HG02678 (cell line): Measurements from ENCODE around the gene RSAD1.
A peak's percentile ranks its signal among the peaks of the same experiment; 100 is the strongest.

Experiments
- ATAC-seq: cut with Tn5 transposase; IDR thresholded peaks from one replicate; pipeline ENCODE4 v1.9.1; 2021; ENCODE audit warnings: mild to moderate bottlenecking, moderate library complexity; ENCODE audit not compliant: unreplicated experiment

The RSAD1 gene

DNA sequence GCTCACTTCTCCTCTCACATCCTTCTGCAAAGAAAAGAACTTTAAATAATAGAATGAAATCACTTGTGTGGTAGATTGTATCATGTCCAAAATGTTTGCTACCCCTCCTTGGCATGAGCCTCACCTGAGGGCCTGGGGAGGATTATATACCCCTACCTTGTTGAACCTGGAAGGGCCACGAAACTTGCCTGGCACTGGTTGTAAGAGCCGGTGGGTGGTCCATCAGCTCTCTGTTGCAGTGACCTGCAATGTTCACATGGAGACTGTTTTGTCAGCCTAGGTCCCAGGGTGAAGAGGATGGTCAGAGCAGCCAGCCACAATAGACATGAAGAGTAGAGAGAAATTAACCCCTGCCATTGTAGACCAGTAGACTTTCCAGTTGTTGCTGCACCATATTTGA lies 10.2 kb downstream of the RSAD1 start:
- ATAC-seq: no peak

DNA sequence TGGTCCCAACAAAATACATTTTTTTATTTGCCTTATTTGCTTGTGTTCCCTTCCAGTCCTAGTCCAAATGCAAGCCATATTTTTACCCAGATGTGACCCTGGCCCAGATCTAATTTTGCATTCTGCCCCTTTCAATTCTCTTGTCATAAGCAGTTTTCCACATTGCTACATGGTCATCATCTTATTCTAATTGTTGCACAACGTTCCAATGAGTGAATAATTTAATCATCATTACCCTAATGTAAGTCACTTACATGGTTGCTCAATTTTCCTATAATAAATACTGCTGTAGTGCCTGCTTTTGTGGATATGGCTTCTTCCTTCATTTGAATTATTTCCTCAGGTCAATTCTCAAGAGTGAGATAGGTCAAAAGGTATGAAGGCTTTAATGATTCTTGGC lies 12.8 kb downstream of the RSAD1 start:
- ATAC-seq: no peak

DNA sequence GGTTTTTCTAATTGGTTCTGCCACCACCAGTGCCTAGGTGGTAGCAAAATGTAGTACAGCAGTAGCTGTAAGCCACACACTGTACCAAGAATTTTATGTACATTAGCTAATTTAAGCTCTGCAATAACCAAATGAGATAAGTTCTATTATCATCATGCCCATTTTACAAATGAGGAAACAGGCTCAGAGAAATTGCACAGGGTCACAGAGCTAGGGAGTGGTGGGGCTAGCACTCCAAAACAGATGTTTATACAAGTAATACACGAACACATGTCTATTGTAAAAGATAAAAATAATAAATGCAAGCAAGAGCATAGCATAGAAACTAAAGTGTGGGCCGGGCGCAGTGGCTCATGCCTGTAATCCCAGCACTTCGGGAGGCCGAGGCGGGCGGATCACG lies 13.6 kb downstream of the RSAD1 start:
- no peak for ATAC-seq

DNA sequence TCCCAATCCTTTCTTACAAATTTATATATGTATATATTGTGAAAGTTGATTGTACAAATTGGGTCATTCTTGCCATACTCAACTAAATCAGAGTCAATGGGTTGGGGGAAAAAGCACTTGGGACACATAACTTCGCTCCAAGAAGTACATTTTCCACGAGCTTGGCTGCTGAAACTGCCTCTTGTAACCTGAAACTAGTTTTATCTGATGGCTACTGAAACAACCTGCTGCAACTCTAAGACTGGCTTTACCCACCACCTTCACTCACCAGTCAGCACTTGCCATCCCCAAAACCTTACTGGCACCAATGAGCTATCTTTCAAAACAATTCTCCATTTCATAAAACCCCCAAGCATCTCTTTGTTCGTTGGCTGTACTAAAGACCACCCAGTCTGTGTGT lies 15.1 kb downstream of the RSAD1 start:
- ATAC-seq: no peak

DNA sequence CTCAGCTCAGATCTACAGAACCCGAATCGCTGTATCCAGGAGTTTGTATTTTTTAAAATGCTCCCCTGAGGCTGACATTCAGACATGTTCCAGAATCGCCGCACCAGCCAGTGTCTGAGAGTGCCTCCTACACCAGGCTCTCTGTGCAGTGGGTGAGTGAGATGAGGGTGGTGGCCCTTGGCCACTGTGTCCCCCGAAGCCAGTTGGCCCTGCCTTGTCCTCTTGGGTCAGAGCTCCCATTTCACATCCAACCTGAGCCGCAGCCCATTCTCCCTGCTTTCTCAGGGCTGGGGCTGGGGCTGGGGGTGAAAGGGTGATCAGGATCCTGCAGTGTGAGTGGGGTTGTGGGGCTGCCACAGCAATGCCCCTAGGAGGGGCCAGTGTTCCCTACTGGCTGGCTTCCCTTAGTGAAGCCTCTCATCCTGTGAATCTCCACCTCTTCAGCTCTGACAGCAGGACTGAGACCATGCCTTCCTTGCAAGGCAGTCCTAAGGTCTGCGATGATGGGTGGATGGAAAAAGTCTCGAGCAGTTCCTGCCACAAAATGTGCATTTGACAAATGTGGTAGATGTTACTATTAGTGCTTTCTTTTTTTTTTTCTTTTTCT lies 16.7 kb downstream of the RSAD1 start:
- ATAC-seq: no peak

DNA sequence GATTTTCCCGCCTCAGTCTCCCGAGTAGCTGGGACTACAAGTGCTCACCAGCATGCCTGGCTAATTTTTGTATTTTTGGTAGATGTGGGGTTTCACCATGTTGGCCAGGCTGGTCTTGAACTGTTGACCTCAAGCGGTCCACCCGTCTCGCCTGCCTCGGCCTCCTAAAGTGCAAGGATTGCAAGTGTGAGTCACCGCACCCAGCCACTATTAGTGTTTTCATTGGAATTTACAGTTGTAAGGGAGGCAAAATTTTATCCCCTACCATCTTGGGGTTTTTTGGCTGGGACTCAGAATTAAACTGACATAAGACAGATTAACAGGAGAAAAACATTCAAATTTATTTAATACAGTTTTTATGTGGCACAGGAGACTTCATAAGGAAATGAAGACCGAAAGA lies 17.3 kb downstream of the RSAD1 start:
- no peak for ATAC-seq

DNA sequence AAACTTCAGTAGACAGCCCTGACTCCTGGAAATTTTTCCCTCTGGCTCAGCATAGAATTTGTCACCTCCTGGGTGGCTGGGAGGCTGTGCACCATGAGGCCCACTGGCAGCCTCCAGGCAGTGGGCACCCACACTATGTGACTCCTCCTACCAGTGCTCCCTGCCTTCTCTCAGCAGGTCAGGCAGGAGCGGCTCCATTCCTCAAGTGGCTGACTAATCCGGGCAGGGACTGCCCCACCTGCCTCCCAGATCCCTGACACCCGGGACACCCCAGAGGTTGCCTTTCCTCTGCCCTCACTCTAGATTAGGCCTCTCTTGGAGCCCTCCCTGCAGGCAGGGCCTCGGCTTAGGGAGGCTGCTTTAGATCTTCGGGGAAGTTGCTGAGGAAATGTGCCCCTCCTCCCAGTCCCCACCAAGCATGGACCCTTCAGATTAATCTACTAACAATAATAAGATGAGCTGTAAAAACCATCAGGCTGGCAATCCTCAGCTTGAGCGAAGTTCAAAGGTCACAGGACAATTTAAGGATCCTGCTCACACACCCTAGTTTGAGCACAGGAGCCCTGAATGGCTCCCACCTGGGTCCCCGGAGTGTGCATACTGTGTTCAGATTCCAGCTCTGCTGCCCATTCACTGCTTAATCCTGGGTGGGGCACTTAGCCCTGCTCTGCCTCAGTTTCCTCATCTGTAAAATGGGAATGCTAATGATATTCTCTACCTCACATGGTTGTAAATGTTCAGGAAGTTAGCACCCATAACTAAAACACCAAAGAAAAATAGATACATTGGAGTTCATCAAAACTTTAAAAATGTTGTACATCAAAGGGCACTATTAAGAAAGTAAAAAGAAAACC lies 19.6 kb downstream of the RSAD1 start:
- ATAC-seq: no peak

DNA sequence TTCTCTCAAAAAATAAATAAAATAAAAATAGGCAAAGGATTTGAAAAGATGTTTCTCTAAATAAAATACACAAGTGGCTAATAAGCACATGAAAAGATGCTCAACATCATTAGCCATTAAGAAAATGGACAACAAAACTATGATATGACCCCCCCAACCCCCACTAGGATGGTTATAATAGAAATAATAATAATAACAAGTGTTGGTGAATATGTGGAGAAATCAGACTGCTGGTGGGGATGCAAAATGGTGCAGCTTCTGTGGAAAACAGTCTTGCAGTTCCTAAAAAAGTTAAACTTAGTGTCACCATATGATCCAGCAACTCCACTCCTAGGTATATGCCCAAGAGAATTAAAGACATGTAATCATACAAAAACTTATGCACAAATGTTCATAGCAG lies 20.6 kb downstream of the RSAD1 start:
- ATAC-seq: no peak

DNA sequence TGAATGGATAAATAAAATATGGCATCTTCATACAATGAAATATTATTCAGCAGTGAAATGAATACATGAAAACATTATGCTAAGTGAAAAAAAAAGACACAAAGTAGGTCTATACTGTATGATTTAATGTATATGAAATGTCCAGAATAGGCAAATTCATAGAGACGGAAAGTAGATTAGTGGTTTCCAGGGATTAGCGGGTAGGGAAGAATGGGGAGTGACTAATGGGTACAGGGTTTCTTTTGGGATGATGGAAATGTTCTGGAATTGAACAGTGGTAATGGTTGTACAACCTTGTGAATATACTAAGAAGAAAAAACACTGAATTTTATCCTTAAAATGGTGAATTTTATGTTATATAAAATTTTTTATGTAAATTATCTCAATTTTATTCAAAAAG lies 21.1 kb downstream of the RSAD1 start:
- no peak for ATAC-seq

DNA sequence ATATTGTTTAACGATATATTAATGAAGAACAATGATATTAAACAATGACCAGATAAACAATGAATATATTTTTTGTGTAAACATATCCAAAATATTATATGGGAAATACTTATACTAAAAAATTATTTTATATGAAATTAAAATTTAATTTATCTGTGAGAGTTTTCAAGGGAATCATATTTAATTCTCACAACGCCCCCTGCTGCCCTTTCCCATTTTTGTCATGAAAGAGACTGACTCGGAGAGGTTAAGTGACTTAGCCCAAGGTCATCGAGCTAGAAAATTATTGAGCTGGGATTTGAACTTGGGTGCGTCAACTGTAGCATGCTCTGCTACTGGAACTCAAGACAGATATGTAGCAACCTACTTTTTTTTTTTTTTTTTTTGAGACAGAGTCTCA lies 22.4 kb downstream of the RSAD1 start:
- no peak for ATAC-seq

DNA sequence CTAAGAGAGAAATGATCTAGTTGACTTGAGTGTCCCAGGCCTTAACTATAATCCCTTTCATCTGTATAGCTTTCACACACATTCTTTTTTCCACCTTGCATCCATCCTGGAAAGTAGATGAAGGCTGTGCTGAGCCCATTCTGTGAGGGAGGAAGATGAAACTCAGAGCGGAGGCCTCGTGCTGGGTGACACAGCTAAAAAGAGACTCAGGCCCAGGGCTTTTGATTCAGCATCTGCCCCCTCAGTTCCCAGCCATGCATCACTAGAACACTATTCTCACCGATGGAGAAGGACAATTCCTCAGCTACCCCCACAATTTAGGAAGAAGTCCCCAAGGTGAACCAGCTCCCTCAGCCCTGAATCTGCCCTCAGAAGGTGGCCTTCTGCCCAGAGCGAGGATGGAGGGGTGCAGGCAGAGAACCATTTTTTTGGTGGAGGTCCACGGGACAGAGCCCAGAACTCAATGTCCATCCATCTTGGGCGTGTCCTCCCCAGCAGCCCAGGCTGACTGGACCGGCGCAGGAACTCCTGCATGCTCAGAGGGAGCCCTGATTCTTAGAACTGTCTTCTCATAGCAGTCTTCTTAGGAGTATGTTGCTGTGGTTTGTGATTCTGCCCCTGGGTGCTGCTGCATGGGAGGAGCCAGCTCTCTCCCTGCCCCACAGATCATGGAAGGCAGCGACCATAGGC lies 23.8 kb downstream of the RSAD1 start:
- no peak for ATAC-seq

DNA sequence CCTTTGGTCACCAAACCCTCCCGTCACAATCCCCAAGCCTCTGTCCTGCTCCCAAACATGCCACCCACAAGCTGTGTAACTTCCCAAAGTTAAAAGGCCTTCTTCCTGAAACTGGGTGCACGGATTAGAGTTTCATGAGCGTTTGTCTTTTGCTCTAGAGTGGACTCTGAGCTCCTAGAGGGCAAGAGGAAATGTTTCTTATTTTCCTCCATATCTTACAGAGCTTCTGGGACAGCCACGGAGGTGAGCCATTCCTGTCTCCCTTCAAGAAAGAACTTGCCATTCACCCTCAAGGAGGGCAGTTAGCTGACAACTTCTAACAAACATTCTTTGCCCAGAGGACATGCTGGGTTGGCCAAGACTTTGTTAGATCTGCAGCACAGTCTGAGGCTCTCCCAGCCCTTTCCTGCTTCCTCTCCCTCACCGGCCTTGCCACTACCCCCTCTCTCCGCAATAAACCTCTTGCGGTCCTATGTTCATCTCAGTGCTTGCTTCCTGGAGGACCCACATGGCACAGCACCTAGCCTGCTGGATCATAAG lies 27.0 kb downstream of the RSAD1 start:
- ATAC-seq: no peak

DNA sequence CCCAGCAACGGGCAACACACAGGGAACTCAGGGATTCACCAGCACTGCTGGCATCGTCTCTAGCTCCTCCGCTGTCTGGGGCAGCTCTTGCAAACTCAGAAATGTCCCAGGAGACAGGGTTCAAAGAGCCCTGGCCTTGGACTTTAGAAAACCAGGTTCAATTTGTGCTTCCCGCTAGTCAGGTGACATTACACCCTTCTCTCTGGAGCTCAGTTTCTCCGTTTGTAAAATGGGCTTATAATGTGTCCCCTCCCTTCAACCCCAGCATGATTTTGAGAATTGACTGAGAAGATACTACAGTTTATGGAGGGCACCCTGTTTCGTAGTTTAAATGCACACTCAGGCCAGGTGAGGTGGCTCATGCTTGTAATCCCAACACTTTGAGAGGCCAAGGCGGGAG lies 27.6 kb downstream of the RSAD1 start:
- no peak for ATAC-seq

DNA sequence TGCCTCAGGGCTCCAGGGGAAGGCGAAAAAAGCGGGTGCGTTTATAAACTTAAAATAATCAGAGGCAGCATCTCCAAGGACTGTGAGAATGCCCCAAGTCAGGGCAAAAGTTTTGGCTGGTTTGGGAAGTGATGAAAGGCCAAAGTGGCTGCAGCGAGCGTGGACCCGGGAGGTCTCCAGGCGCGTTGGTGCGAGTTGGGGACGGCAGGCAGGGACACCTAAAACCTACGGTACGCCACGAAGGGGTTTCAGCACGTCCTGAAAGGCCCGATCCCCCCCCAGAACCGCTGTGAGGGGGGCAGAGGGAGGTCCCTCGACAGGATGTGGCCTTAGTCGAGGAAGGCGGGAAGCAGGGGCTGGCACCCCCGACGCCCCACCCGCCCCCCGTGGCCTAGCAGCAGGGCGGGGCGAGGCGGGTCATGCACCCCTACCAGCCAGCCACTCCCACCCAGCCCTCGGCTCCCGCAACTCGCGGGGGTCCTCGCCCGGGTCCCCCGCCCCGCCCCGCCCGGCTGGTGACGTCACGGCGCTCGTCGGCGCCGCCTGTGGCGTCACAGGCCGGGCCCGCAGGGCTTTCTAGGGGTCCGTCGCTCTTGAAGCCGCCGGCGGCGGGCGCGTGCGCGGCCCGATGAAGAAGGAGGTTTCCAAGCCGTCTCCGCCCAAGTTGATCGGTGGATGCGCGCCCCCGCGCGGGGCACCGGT lies 29.4 kb downstream of the RSAD1 start, which contains the start of gene MYCBPAP:
MYCBPAP (plus strand) TSS at position 569 of the 702 bp plus-strand sequence. CDS start 236 bp downstream, outside the sequence.
- ATAC-seq: no peak

DNA sequence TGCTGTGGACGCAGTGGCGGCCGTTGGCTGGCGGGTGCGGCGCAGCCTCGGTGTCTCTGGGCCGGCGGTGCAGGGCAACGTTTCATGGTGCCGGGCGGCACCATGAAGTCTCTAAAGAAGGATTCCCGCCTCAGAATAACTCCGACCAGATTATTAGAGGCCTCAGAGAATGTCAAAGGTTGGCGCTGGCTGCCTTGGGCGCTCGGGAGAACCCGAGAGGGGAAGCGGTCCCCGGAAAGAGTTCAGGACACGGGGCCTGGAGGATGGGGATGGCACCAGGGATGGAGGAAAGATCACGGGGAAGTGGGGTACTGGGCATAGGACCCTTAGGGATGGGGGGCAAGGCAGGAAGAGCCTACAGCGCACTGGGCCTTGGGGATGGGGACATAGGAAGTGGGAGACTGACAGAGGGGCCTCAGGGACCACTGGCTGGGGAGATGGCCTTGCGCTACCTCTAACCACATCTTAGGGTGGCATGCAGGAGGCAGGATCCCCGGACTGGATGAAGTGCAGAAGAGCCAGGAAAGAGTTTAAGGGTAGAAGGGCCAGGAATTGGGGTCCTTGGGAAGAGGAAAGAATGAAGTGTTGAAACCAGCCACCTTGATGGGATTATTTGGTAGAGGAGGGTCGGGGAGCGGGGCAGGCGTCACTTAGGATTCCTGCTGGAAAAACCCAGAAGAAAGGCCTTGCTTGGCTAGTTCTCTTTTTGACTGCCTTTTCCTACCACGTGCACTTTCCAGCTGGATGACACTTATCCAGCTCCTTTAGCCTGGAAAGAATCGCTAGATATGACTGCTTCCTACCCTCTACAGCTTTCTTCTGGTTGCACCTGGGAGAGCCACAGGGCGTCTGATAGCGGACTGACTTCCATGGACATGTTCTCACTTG lies 30.2 kb downstream of the RSAD1 start:
- no peak for ATAC-seq

DNA sequence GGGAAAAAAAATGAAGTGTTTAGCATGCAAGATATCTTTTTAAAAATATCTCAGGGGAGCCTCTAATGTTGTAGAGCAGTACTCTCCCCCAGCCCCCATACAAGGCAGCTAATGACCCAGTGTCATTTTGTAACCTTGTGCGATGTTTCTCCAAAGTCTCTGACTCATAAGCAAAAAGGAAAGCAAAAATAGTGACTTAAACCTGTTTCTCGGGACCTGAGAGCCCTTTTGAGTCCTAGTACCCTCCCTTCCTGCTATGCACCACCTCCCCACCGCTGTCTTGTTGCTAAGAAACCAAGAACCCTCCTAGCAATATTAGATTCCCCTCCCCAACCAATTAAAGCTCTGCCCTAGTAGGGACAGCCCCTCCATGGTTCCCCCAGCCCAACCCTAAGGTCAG lies 32.4 kb downstream of the RSAD1 start:
- ATAC-seq: peak; percentile 81

DNA sequence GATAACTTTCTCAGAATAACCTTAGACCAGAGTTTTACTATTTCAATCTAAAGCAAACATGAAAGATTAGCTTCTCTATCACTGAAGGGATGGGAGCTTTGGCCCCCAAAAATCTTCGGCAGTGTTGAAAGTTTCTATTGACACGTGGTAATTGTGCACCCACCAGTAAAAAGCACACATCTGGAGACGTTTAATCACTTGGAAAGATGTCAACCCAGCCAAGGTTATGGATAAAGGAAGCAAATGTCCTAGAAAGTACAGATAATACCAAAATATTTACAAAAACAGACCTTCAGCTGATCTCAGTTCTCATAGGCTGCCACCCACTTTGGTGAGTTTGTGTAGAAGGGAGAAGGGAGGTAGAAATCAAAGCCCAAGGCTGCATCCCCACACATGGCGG lies 34.8 kb downstream of the RSAD1 start:
- no peak for ATAC-seq

DNA sequence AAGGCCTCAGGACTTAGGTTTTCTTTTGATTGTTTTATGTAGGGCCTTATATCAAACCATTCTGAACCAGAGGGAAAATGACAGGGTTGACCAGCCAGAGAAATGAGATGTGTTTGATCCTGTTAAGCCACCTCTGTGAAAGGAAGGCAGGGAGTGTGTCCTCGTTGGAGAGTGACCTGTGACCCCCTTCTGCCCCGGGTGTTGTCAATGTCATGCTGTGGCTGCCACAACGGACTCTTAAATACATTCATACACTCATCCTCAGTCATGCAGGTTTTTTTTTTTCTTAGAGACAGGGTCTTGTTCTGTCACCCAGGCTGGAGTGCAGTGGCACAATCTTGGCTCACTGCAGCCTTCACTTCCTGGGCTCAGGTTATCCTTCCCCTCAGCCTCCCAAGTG lies 35.7 kb downstream of the RSAD1 start:
- ATAC-seq: no peak

DNA sequence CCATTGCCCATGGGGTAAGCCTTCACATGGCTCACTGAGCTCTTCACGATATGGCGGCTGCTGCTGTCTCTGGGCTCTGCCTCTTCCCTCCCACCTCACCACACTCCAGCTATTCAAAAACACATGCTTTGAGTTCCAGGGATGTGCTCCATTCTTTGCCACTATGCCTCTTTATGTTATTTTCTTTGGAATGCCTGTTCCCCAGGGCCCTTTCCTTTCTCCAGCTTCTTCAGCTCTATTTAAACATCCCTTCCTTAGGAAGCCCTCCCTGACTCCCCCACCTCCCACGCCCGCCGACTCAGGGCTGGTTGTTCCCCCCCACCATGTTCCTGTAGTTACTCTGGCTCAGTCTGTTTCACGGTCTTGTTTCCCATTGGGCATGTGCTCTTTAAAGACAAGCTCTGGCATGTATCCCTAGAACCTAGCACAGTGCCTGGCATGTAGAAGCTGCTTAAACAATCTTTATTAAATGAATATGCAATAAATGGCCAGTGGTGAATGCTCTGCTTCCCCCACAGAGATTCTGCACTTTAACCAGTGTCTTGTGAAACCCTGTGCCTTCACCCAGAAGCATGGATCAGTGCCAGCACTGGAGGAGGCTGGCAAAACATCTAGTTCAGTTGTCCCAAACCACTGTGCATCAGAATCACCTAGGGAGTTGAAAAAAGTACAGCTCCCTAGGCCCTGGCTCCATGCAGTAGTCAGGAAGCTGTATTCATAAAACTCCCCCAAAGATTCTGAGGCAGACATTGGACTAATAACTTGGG lies 36.5 kb downstream of the RSAD1 start:
- no peak for ATAC-seq
